Heart left ventricle (tissue), 16 donors: ENCODE measurements around the gene LNX1. TPM values are rescaled to one million over a fixed set of nuclear protein-coding genes. Genes with fewer than 3 reads are reported as not detected.
A peak's percentile ranks its signal among the peaks of the same experiment; 100 is the strongest.

Source experiments
- ATAC-seq, 4 donors: fragments of 200-7000 bp; cut with Tn5 transposase; one replicate each; pipeline ENCODE4 v1.9.1; 2020 to 2022; ENCODE audit warnings: moderate library complexity in 4 of 4, mild to moderate bottlenecking in 3 of 4, moderate number of reproducible peaks in 1 of 4
- DNase-seq, 5 donors: peaks; one replicate each; pipeline ENCODE4 v3.0.0-alpha.2; 2020
- H3K27ac ChIP-seq, 12 donors: fragments of 200-600 bp; sonication (generic) in 4 of 12; one replicate each; pipeline versions ENCODE4 v1.5.0 to v1.8.0; 2016 to 2022; ENCODE audit warnings: mild to moderate bottlenecking in 2 of 12
- H3K27me3 ChIP-seq, 9 donors: fragments of 200-600 bp; sonication (generic) in 2 of 9; one replicate each; pipeline versions ENCODE4 v1.5.1 to v1.8.0; 2016 to 2022; ENCODE audit warnings: mild to moderate bottlenecking in 3 of 9
- H3K36me3 ChIP-seq, 9 donors: fragments of 200-600 bp; sonication (generic) in 2 of 9; one replicate each; pipeline versions ENCODE4 v1.5.0 to v1.8.0; 2018 to 2022; ENCODE audit warnings: mild to moderate bottlenecking in 2 of 9
- H3K4me1 ChIP-seq, 12 donors: fragments of 200-600 bp; sonication (generic) in 4 of 12; one replicate each; pipeline versions ENCODE4 v1.5.0 to v1.8.0; 2016 to 2022; ENCODE audit warnings: mild to moderate bottlenecking in 3 of 12
- H3K4me3 ChIP-seq, 12 donors: fragments of 200-600 bp; sonication (generic) in 4 of 12; one replicate each; pipeline versions ENCODE4 v1.5.0 to v1.8.0; 2017 to 2022; ENCODE audit warnings: mild to moderate bottlenecking in 9 of 12, moderate library complexity in 4 of 12
- H3K9me3 ChIP-seq, 12 donors: fragments of 200-600 bp; sonication (generic) in 4 of 12; one replicate each; pipeline versions ENCODE4 v1.5.0 to v1.8.0; 2016 to 2022; ENCODE audit warnings: mild to moderate bottlenecking in 1 of 12
- POLR2A ChIP-seq, 2 donors: fragments of 450-650 bp; IDR thresholded peaks; one replicate each; pipeline ENCODE4 v1.6.1; 2017; ENCODE audit warnings: antibody characterized with exemption in 2 of 2, mild to moderate bottlenecking in 2 of 2, moderate library complexity in 2 of 2
- WGBS, 4 donors: extraction: QIAGEN DNeasy Blood & Tissue Kit in 2 of 4; methylation state at CpG; one replicate each; pipeline versions ENCODE4 v1.1.5 to v1.1.7; 2013 to 2018; 5-methylcytosine and 5-hydroxymethylcytosine counted together
- intact Hi-C, 10 donors: fragments of 100-400 bp; cut with DNase I; formaldehyde crosslinking; loops; one replicate each; pipeline versions ENCODE4 v1.11.1 to v1.14.2; 2022
- long read RNA-seq, 3 donors: library from polyadenylated mRNA; unstranded; transcript quantifications; one replicate each; pipeline ENCODE4 v2.0.0, GENCODE V29; 2020 to 2021
- polyA plus RNA-seq, 2 donors: library from polyadenylated mRNA; stranded (reverse); fragments of 200-250 nt; gene quantifications; one replicate each; pipeline ENCODE4 v1.2.3, GENCODE V29; 2013
- total RNA-seq, 9 donors: library from RNA; depleted of rRNA in 2 of 9; stranded (reverse); fragments of >200 nt in 2 of 9; fragmentation: NEBNext Ultra II Directional in 3 of 9; extraction: Animal tissue kit (Norgen Biotek cat#: 25700) in 3 of 9; gene quantifications; one replicate each; pipeline versions ENCODE4 v1.1.0 to v1.2.4, GENCODE V29; 2016 to 2023
- TF ChIP-seq, protein P1 (sequence below), 12 donors: fragments of 200-600 bp; sonication (generic) in 4 of 12; IDR thresholded peaks; one replicate each; pipeline versions ENCODE4 v1.5.0 to v1.8.0; 2018 to 2022; ENCODE audit warnings: antibody characterized with exemption in 12 of 12, mild to moderate bottlenecking in 5 of 12
- donor health status: ischemic (EF 13 %, LVEDD 7.1; RV severe dilation, severe dysfunction).
- donor health status: healthy with polysubstance abuse.
- donor health status: DM: no; HTN: yes; CAD: no.
- donor health status: DM: no; HTN: no; CAD: no.
- donor health status: ischemic (EF 25% LVEDD 6.9; RV normal size, moderate dysfunction).
- donor health status: ischemic (EF 25% LVEDD 5.7; RV mildly dilated, moderate dysfunction).
- donor health status: healthy.
- donor health status: DM: yes; HTN: yes; CAD: no.
- donor health status: ischemic (EF 35%, LVEDD 5.7; RV mildly dilated, moderate dysfunction).
- donor health status: nonischemic (EF 11% LVEDD 7.7; RV severe dilation, severe dysfunction).
- donor health status: DM: yes; HTN: yes; CAD: no.
- donor health status: PGD.
- donor health status: ischemic (EF 29% LVEDD 5.4; RV normal size, mild dysfunction).
- donor health status: nonischemic (EF 23%, LVEDD 6.1; RV moderate dilation, normal function).

The LNX1 gene
- total RNA-seq (10 to 100 TPM in 2 of 9 donors, 1 to 10 TPM in 7; 3.4 to 15.7 (median 7.1) TPM), polyA plus RNA-seq (1 to 10 TPM; 5.4 to 6.7 TPM)
- long read RNA-seq, donor 1, partial matches to known transcripts = 1 of 5 reads
- long read RNA-seq, donor 1, other reads (novel, unspliced or antisense) = 4 of 5 reads
- long read RNA-seq, donor 2, partial matches to known transcripts = 0 of 4 reads
- long read RNA-seq, donor 2, other reads (novel, unspliced or antisense) = 4 of 4 reads
- long read RNA-seq, donor 3, partial matches to known transcripts = 0 of 6 reads
- long read RNA-seq, donor 3, other reads (novel, unspliced or antisense) = 5 of 6 reads

DNA sequence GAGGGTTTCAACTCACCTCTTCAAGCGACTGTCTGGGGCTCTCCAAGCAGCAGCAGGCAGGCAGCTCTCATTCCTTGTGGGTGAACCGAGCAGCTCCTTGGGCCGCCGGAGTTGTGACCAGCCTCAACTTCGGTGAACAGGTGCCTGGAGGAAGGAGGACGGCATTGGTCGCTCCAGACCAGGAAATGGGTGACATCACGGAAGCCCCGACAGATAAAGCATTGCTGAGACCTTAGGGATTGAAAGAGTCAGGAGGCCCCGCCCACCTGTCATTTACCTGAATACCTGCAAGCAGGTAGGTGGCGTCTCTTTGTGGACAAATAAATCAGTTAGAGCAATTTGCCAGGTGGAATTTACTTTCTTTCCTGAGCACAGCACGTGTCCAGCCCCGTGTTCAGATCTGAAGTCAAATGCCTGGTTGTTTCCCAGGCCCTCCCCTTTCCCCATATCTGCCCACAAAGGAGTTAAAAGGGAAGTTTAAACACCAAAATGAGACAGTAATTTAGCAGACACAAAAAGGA is at the start of gene LNX1:
Gene LNX1 (minus strand): TSS at position 115 of the 521 bp plus-strand sequence. CDS start 17,484 bp downstream, outside the sequence.
- peak in 1 of 4 donors; percentile 36 for ATAC-seq
- Histone ChIP-seq H3K4me3 (peak within 1 kb of the TSS in 1 of 12 donors; percentile 48), H3K27ac (peak within 1 kb of the TSS in 2 of 12 donors; percentile 25 to 51), H3K9me3 (no peaks in the 10 kb centered on the region), H3K27me3 (no peaks in the 10 kb centered on the region), H3K4me1 (peaks cover 0 to 21% (median 0%) of the 10 kb centered on the region in 12 donors), H3K36me3 (no peaks in the 10 kb centered on the region)
- WGBS, 4 donors = 71 to 80% (median 75%) methylated on average over 11 to 13 of the region's 13 CpGs
- DNase-seq = no peak
- intact Hi-C loops = no loop called here
- TF ChIP-seq, protein P1, sequence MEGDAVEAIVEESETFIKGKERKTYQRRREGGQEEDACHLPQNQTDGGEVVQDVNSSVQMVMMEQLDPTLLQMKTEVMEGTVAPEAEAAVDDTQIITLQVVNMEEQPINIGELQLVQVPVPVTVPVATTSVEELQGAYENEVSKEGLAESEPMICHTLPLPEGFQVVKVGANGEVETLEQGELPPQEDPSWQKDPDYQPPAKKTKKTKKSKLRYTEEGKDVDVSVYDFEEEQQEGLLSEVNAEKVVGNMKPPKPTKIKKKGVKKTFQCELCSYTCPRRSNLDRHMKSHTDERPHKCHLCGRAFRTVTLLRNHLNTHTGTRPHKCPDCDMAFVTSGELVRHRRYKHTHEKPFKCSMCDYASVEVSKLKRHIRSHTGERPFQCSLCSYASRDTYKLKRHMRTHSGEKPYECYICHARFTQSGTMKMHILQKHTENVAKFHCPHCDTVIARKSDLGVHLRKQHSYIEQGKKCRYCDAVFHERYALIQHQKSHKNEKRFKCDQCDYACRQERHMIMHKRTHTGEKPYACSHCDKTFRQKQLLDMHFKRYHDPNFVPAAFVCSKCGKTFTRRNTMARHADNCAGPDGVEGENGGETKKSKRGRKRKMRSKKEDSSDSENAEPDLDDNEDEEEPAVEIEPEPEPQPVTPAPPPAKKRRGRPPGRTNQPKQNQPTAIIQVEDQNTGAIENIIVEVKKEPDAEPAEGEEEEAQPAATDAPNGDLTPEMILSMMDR (IDR thresholded peaks at IDR 0.05) = no peak
- no peak for TF ChIP-seq POLR2A (IDR thresholded peaks at IDR 0.05)

DNA sequence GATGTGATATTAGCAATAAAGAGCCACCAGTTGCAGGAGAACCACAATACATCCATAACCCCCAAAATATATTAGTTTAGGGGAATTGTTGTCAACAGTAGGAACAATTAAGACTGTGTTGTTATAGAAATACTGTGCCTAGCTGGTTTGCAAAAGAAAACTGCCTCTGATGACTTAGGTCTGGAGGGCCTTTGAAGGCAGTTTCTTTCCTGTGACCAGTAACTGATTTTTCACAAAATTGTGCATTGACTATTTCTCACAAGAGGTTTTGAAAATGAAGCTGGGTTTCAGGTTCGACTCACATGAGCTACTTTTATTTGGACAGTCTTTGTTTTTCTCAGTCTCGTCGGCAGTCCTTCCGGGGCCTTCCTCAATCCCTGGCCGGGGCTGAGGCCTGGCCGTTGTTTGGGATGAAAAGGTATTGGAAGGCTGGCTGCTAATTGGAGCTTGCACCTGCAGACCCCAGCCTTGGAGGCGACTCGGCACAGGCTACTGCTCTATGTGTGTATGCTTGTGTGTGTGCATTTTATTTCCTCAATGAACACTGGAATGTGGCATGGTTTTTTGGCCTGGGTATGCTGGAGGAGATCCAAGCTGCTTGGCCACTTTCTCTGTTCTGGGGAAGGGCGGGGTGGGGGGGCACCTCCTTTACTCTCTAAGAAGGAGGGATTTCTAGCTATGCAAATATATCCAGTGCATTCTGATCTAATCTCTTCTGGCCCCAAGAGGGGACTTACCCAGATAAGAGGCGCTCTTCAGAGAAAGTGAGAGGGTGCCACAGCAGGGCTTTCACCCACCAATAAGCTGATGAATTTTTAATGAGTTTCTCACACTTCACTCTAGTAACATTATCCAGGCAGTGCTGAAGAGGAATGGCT is 49.5 kb upstream of the LNX1 start:
- no peaks in the 10 kb centered on the region for H3K36me3 ChIP-seq
- intact Hi-C loops = no loop called here
- no peak for TF ChIP-seq POLR2A (IDR thresholded peaks at IDR 0.05)
- TF ChIP-seq, protein P1 (IDR thresholded peaks at IDR 0.05) = no peak
- H3K4me1 ChIP-seq = peaks cover 0 to 19% (median 6%) of the 10 kb centered on the region in 12 donors
- no peak overlapping the region for H3K4me3 ChIP-seq
- no peaks in the 10 kb centered on the region for H3K27me3 ChIP-seq
- WGBS, 4 donors = 37 to 51% (median 44%) methylated on average over 9 to 10 of the region's 10 CpGs
- DNase-seq (no peak), ATAC-seq (no peak)
- no peaks in the 10 kb centered on the region for H3K9me3 ChIP-seq
- H3K27ac ChIP-seq = no peak overlapping the region

DNA sequence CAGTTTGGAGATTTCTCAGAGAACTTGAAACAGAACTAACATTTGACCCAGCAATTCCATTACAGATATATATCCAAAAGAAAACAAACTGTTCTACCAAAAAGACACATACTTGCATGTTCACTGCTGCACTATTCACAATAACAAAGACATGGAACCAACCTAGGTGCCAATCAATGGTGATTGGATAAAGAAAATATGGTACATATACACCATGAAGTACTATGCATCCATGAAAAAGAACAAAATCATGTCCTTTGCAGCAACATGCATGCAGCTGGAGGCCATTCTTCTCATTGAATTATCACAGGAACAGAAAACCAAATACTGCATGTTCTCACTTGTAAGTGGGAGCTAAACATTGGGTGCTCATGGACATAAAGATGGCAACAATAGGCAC is 47.6 kb upstream of the LNX1 start:
- no peaks in the 10 kb centered on the region for H3K27me3 ChIP-seq
- TF ChIP-seq, protein P1 (IDR thresholded peaks at IDR 0.05) = no peak
- no peak for TF ChIP-seq POLR2A (IDR thresholded peaks at IDR 0.05)
- no peak overlapping the region for H3K4me3 ChIP-seq
- no peaks in the 10 kb centered on the region for H3K9me3 ChIP-seq
- H3K4me1 ChIP-seq = peaks cover 0 to 18% (median 2%) of the 10 kb centered on the region in 12 donors
- DNase-seq = no peak
- ATAC-seq = no peak
- no peaks in the 10 kb centered on the region for H3K36me3 ChIP-seq
- H3K27ac ChIP-seq = no peak overlapping the region
- intact Hi-C loops = no loop called here

DNA sequence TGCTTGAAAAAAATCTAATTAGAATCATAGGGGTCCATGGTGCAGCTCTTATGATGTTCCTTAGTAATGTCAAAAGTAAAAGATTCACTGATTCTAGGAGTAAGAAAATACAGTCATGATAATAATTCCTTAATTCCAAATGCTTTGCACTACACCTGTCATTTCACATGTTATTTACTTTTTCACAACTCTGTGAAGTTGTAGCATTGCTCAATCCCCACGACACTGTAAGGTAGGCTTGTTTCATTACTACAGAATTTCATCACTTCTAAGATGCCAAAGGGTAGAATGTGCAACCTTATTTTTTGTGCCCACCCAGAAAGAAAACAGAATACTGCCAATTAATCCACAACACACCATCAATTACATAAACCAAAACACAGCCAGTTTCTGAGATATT is 46.1 kb upstream of the LNX1 start:
- no peak for TF ChIP-seq POLR2A (IDR thresholded peaks at IDR 0.05)
- intact Hi-C loops = no loop called here

More for the DNA sequence above, 46.1 kb upstream of the LNX1 start:
- Histone ChIP-seq H3K27me3 (no peaks in the 10 kb centered on the region), H3K27ac (no peak overlapping the region), H3K4me1 (peaks cover 0 to 19% (median 2%) of the 10 kb centered on the region in 12 donors), H3K9me3 (no peaks in the 10 kb centered on the region), H3K36me3 (no peaks in the 10 kb centered on the region), H3K4me3 (no peak overlapping the region)
- no peak for ATAC-seq
- WGBS, 4 donors = 90 to 98% (median 95%) methylated on average over 1 of the region's 1 CpG
- DNase-seq = no peak
